GM12878 (cell line): ENCODE data around the gene BPTF.

Experiments
- BCLAF1 ChIP-seq: fragments of 450-650 bp; IDR thresholded peaks from 2 replicates; pipeline ENCODE4 v1.6.1; 2017; ENCODE audit warnings: antibody characterized with exemption, mild to moderate bottlenecking, moderate library complexity
- EP300 ChIP-seq, 2 experiments: fragments of 150-350 bp in 1 of 2; IDR thresholded peaks; 2 replicates each; pipeline ENCODE4 v1.6.1; 2011 to 2012; ENCODE audit warnings: low read depth in 2 of 2, low read length in 2 of 2, borderline replicate concordance in 1 of 2, improper control_type of control experiment in 1 of 2, inconsistent platforms in 1 of 2; ENCODE audit not compliant: control insufficient read depth in 1 of 2
- MAX ChIP-seq: IDR thresholded peaks from 2 replicates; pipeline ENCODE4 v1.6.1; 2012; ENCODE audit warnings: low read depth, low read length, improper control_type of control experiment
- NR2C2 ChIP-seq: IDR thresholded peaks from 2 replicates; pipeline ENCODE4 v1.6.1; 2011; ENCODE audit warnings: borderline replicate concordance, low read depth; ENCODE audit not compliant: control insufficient read depth, insufficient read length
- SIN3A ChIP-seq: IDR thresholded peaks from 2 replicates; pipeline ENCODE4 v1.6.1; 2012; ENCODE audit warnings: low read depth, low read length, improper control_type of control experiment
- SIX5 ChIP-seq: IDR thresholded peaks from 2 replicates; pipeline ENCODE4 v1.6.1; 2011; ENCODE audit warnings: mild to moderate bottlenecking, low read depth, low read length, moderate library complexity; ENCODE audit not compliant: severe bottlenecking
- SMARCA5 ChIP-seq: fragments of 450-650 bp; IDR thresholded peaks from 2 replicates; pipeline ENCODE4 v1.6.1; 2017; ENCODE audit warnings: mild to moderate bottlenecking
- SUZ12 ChIP-seq: fragments of 200-600 bp; sonication (generic); IDR thresholded peaks from one replicate; pipeline ENCODE4 v1.6.1; 2018; ENCODE audit warnings: antibody characterized with exemption, mild to moderate bottlenecking; ENCODE audit not compliant: unreplicated experiment
- TAF1 ChIP-seq: IDR thresholded peaks from 2 replicates; pipeline ENCODE4 v1.6.1; 2011; ENCODE audit warnings: mild to moderate bottlenecking, low read depth, low read length, borderline replicate concordance
- TBL1XR1 ChIP-seq: IDR thresholded peaks from 2 replicates; pipeline ENCODE4 v1.6.1; 2012; ENCODE audit warnings: low read depth, low read length, improper control_type of control experiment
- USF1 ChIP-seq: IDR thresholded peaks from 2 replicates; pipeline ENCODE4 v1.6.1; 2011; ENCODE audit warnings: borderline replicate concordance, low read depth, mild to moderate bottlenecking, moderate library complexity, mixed read lengths, low read length; ENCODE audit not compliant: insufficient read depth; ENCODE audit errors: extremely low read length
- TF ChIP-seq, protein P1 (sequence below), 3 experiments: IDR thresholded peaks in 2 of 3; conservative IDR thresholded peaks in 1 of 3; 2 replicates each; pipeline ENCODE4 v1.5.1; 2011; ENCODE audit warnings: low read depth in 3 of 3, low read length in 3 of 3, mild to moderate bottlenecking in 3 of 3, control low read depth in 2 of 3, moderate library complexity in 2 of 3, inconsistent platforms in 1 of 3, mixed read lengths in 1 of 3; ENCODE audit not compliant: control insufficient read depth in 2 of 3, insufficient read depth in 1 of 3; ENCODE audit errors: extremely low read depth in 1 of 3
- TF ChIP-seq, protein P2 (sequence below): fragments of 450-650 bp; IDR thresholded peaks from 2 replicates; pipeline ENCODE4 v1.6.1; 2016; ENCODE audit warnings: mild to moderate bottlenecking

DNA sequence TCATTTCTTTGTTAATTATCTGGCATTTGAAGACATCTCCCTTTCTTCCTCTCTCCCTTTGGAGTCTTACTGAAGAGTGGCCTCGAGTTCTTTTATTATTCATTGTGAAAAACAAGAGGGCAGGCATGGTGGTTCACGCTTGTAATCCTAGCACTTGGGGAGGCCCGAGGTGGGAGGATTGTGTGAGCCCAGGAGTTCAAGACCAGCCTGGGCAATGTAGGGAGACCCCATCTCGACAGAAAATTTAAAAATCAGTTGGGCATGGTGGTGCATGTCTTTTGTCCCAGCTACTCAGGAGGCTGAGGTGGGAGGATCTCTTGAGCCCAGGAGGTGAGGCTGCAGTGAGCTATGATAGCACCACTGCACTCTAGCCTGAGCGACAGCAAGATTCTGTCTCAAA is 20.1 kb downstream of the BPTF start:
- TF ChIP-seq TAF1 (no peak), SIX5 (no peak), SMARCA5 (no peak), EP300 (IDR thresholded peaks at IDR 0.05; ENCODE audit: borderline replicate concordance in 1 of 2, control insufficient read depth in 1 of 2, low read depth in 2 of 2, low read length in 2 of 2) (no peak), SUZ12 (no peak), USF1 (no peak), TBL1XR1 (no peak), SIN3A (no peak), MAX (no peak), BCLAF1 (no peak), NR2C2 (no peak)
- TF ChIP-seq, protein P1, sequence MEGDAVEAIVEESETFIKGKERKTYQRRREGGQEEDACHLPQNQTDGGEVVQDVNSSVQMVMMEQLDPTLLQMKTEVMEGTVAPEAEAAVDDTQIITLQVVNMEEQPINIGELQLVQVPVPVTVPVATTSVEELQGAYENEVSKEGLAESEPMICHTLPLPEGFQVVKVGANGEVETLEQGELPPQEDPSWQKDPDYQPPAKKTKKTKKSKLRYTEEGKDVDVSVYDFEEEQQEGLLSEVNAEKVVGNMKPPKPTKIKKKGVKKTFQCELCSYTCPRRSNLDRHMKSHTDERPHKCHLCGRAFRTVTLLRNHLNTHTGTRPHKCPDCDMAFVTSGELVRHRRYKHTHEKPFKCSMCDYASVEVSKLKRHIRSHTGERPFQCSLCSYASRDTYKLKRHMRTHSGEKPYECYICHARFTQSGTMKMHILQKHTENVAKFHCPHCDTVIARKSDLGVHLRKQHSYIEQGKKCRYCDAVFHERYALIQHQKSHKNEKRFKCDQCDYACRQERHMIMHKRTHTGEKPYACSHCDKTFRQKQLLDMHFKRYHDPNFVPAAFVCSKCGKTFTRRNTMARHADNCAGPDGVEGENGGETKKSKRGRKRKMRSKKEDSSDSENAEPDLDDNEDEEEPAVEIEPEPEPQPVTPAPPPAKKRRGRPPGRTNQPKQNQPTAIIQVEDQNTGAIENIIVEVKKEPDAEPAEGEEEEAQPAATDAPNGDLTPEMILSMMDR (IDR thresholded peaks at IDR 0.05 in 2 of 3, conservative IDR thresholded peaks at IDR 0.05 in 1 of 3; ENCODE audit: control insufficient read depth in 2 of 3, extremely low read depth in 1 of 3, insufficient read depth in 1 of 3, low read depth in 3 of 3, low read length in 3 of 3) = no peak
- TF ChIP-seq, protein P2, sequence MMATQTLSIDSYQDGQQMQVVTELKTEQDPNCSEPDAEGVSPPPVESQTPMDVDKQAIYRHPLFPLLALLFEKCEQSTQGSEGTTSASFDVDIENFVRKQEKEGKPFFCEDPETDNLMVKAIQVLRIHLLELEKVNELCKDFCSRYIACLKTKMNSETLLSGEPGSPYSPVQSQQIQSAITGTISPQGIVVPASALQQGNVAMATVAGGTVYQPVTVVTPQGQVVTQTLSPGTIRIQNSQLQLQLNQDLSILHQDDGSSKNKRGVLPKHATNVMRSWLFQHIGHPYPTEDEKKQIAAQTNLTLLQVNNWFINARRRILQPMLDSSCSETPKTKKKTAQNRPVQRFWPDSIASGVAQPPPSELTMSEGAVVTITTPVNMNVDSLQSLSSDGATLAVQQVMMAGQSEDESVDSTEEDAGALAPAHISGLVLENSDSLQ = no peak
